ENCODE results near the gene MKLN1. TPM values are rescaled to one million over a fixed set of nuclear protein-coding genes. Genes with fewer than 3 reads are reported as not detected.
"Not testable (repeated sequence)": the region's sequence is repeated elsewhere in the genome, so short reads cannot be mapped to it uniquely, and the experiment has no call there.

MKLN1 gene
- total RNA-seq, 4 donors from 2014 or later = 15.2 to 42.3 (median 24.0) TPM

GRCh38 chr7:131511774-131512535 lies 184.3 kb downstream of the MKLN1 start:
- TF ChIP-seq CTCF (IDR thresholded peaks at IDR 0.05) (no peak), POLR2A (IDR thresholded peaks at IDR 0.05) (no peak)
- DNase-seq = no peak
- intact Hi-C loops (cut with DNase I) = no loop called here
- Histone ChIP-seq H3K4me1 (peaks cover 0 to 23% (median 3%) of the 10 kb centered on the region in 3 donors), H3K36me3 (no peaks in the 10 kb centered on the region), H3K27me3 (peaks cover 0 to 9% (median 0%) of the 10 kb centered on the region in 4 donors), H3K9me3 (no peaks in the 10 kb centered on the region), H3K27ac (no peak overlapping the region), H3K4me3 (no peak overlapping the region)
- WGBS, 2 donors = 74 to 76% methylated on average over 13 to 14 of the region's 15 CpGs

GRCh38 chr7:131513245-131514061 lies 185.8 kb downstream of the MKLN1 start:
- no peak overlapping the region for H3K27ac ChIP-seq
- no peak for TF ChIP-seq POLR2A (IDR thresholded peaks at IDR 0.05)
- TF ChIP-seq CTCF (IDR thresholded peaks at IDR 0.05) = peak; percentile 73 to 91 (median 88)
- intact Hi-C loops (cut with DNase I) = no loop called here
- DNase-seq = no peak
- peaks cover 0 to 4% (median 0%) of the 10 kb centered on the region in 4 donors for H3K27me3 ChIP-seq
- H3K4me3 ChIP-seq = no peak overlapping the region
- no peaks in the 10 kb centered on the region for H3K9me3 ChIP-seq
- no peaks in the 10 kb centered on the region for H3K36me3 ChIP-seq
- H3K4me1 ChIP-seq = peaks cover 0 to 14% (median 0%) of the 10 kb centered on the region in 3 donors
- 31 to 73% methylated on average over 5 to 10 of the region's 11 CpGs for WGBS, 2 donors

- DNase-seq; H3K9me3 ChIP-seq; H3K27me3 ChIP-seq; H3K36me3 ChIP-seq; H3K4me3 ChIP-seq; intact Hi-C loops (cut with DNase I); H3K27ac ChIP-seq: not testable (repeated sequence)
- WGBS, 2 donors = 79 to 86% methylated on average over 7 of the region's 7 CpGs
- peaks cover 0 to 14% (median 0%) of the 10 kb centered on the region in 3 donors for H3K4me1 ChIP-seq
Measured at GRCh38 chr7:131515471-131515870, 187.8 kb downstream of the MKLN1 start.

GRCh38 chr7:131517218-131517923 lies 189.7 kb downstream of the MKLN1 start:
- intact Hi-C loops (cut with DNase I) = no loop called here

More at GRCh38 chr7:131517218-131517923, 189.7 kb downstream of the MKLN1 start:
- Histone ChIP-seq H3K27me3 (no peaks in the 10 kb centered on the region), H3K36me3 (no peaks in the 10 kb centered on the region), H3K9me3 (no peaks in the 10 kb centered on the region), H3K27ac (no peak overlapping the region), H3K4me1 (peaks cover 0 to 18% (median 0%) of the 10 kb centered on the region in 3 donors), H3K4me3 (no peak overlapping the region)
- DNase-seq = no peak
- 82 to 87% methylated on average over 17 to 19 of the region's 19 CpGs for WGBS, 2 donors
- no peak for TF ChIP-seq POLR2A (IDR thresholded peaks at IDR 0.05)
- no peak for TF ChIP-seq CTCF (IDR thresholded peaks at IDR 0.05)

All from esophagus squamous epithelium (tissue), 5 donors.